Cardiac muscle cell (in vitro differentiated cells and primary cell): ENCODE results near the gene TKTL1. TPM values are rescaled to one million over a fixed set of nuclear protein-coding genes. Genes with fewer than 3 reads are reported as not detected.
"Not testable (repeated sequence)": the region's sequence is repeated elsewhere in the genome, so short reads cannot be mapped to it uniquely, and the experiment has no call there.

ENCODE experiments used
- DNase-seq, 2 donors: peaks; one replicate each; pipeline versions ENCODE4 v3.0.0 to v3.0.0-alpha.2; 2010 to 2017; ENCODE audit warnings: low read depth in 1 of 2, low spot score in 1 of 2
- H3K27ac ChIP-seq: fragments of 200-600 bp; sonication (generic); 2 replicates; pipeline ENCODE4 v1.5.1; 2016
- H3K27me3 ChIP-seq: fragments of 200-600 bp; sonication (generic); 2 replicates; pipeline ENCODE4 v1.6.0; 2016; ENCODE audit warnings: control low read depth
- H3K36me3 ChIP-seq: fragments of 200-600 bp; sonication (generic); 2 replicates; pipeline ENCODE4 v1.5.1; 2016; ENCODE audit warnings: control low read depth
- H3K4me1 ChIP-seq: fragments of 200-600 bp; sonication (generic); 2 replicates; pipeline ENCODE4 v1.8.1; 2017; ENCODE audit warnings: low read depth, mild to moderate bottlenecking, mixed run types
- H3K4me3 ChIP-seq: fragments of 200-600 bp; sonication (generic); 2 replicates; pipeline ENCODE4 v1.5.1; 2016; ENCODE audit warnings: mild to moderate bottlenecking
- H3K9me3 ChIP-seq: fragments of 200-600 bp; sonication (generic); 2 replicates; pipeline ENCODE4 v1.5.1; 2017; ENCODE audit warnings: low read depth, mild to moderate bottlenecking, control low read depth
- CTCF ChIP-seq: IDR thresholded peaks from 2 replicates; pipeline ENCODE4 v1.5.1; 2012; ENCODE audit warnings: low read depth, mild to moderate bottlenecking, low read length
- polyA plus RNA-seq: library from polyadenylated mRNA; unstranded; fragments of >200 nt; fragmentation: Nextera tagmentation; extraction: Ambion mirVana; gene quantifications from 2 replicates; pipeline ENCODE4 v1.2.1, GENCODE V29; 2016
- total RNA-seq: library from RNA; depleted of rRNA; stranded (reverse); fragments of >200 nt; gene quantifications from 2 replicates; pipeline ENCODE4 v1.2.3, GENCODE V29; 2016

The TKTL1 gene
- not detected in 2 replicates for total RNA-seq
- polyA plus RNA-seq: not detected in 2 replicates

GRCh38 chrX:154295664-154296310, at the start of gene TKTL1:
Gene TKTL1 (plus strand): TSS chrX:154295795. CDS start chrX:154295860, 65 bp downstream.
- no peaks in the 10 kb centered on the region for H3K9me3 ChIP-seq
- H3K27me3 ChIP-seq: no peaks in the 10 kb centered on the region
- H3K27ac ChIP-seq: no peak within 1 kb of the TSS
- no peak within 1 kb of the TSS for H3K4me3 ChIP-seq
- no peak for TF ChIP-seq CTCF
- H3K36me3 ChIP-seq: no peaks in the 10 kb centered on the region
- no peak for DNase-seq
- no peaks in the 10 kb centered on the region for H3K4me1 ChIP-seq

DNA sequence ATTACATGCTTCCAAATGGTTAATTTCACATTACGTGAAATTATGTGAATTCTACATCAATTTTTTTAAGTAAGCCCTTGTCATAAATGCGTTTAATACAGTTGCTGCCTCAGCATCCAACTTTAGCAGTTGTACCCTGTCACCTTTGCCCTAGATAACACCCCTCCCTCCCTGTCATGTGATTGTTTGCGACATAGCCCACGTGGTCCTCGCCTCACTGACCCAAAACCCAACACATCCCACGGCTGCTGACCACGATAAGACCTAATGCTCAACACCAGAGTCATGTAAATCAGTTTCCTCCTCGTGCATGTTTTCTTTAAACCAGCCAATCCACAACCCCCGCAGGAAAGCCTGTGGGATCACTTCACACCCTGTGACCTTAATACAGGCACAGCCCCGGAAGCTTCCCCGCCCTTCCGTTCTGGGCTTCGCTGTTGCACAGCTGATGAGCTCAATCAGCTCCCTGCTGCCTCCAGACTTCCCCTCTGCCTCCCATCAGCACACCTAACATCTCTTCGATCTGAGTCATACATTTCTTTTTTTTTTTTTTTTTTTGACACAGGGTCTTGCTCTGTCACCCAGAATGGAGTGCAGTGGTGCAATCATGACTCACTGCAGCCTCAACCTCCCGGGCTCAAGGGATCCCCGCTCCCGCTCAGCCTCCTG, 48.1 kb upstream of the TKTL1 start:
- DNase-seq, H3K27me3 ChIP-seq, H3K36me3 ChIP-seq, H3K4me3 ChIP-seq, H3K9me3 ChIP-seq, H3K4me1 ChIP-seq, H3K27ac ChIP-seq: not testable (repeated sequence)

DNA sequence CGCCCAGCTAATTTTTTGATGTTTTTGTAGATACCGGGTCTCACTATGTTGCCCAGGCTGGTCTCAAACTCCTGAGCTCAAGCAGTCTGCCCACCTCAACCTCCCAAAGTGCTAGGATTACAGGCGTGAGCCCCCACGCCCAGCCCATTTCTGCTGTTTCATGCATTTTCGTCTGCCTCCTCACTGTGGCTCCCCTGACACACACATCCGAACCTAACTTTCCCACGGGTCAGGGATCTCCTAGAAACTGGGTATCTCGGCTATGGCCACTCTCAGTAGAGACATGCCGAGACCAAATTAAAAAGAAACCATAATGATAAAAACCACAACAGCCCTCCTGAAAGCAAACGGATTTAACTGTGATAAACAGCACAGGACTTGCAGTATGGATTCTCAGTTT, 47.5 kb upstream of the TKTL1 start:
- not testable (repeated sequence) for H3K36me3 ChIP-seq, H3K4me1 ChIP-seq, H3K9me3 ChIP-seq, H3K27me3 ChIP-seq, H3K27ac ChIP-seq, H3K4me3 ChIP-seq, DNase-seq

DNA sequence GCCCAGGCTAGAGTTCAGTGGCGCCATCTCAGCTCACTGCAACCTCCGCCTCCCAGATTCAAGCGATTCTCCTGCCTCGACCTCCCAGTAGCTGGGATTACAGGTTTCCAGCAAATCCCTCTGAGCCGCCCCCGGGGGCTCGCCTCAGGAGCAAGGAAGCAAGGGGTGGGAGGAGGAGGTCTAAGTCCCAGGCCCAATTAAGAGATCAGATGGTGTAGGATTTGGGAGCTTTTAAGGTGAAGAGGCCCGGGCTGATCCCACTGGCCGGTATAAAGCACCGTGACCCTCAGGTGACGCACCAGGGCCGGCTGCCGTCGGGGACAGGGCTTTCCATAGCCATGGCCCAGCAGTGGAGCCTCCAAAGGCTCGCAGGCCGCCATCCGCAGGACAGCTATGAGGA, 38.3 kb upstream of the TKTL1 start, which contains the start of gene OPN1MW3:
Gene OPN1MW3, plus strand, starts transcription at position 301 of the 400 bp plus-strand sequence. Its CDS starts 38 bp downstream, at position 339.
- not testable (repeated sequence) for H3K27me3 ChIP-seq, H3K36me3 ChIP-seq, H3K4me1 ChIP-seq, H3K4me3 ChIP-seq, H3K9me3 ChIP-seq, DNase-seq, H3K27ac ChIP-seq

DNA sequence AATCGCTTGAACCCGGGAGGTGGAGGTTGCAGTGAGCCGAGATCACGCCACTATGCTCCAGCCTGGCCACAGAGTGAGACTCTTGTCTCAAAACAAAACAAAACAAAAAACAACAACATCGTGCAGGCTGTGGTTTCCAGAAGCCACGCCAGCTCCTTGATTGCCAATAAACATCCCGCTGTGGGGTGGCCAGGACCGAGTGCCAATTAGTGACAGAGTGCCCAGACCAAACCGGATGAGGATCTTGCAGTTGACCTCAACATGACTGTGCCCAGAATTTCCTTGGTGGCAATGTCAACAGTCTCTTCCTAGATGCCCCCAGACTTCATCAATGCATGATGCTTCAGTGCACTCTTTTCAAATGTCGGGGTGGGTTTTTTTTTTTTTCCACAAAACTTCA, 36.9 kb upstream of the TKTL1 start:
- H3K9me3 ChIP-seq, H3K4me1 ChIP-seq, H3K27ac ChIP-seq, DNase-seq, H3K36me3 ChIP-seq, H3K27me3 ChIP-seq, H3K4me3 ChIP-seq: not testable (repeated sequence)

GRCh38 chrX:154263072-154263471, 32.5 kb upstream of the TKTL1 start:
- DNase-seq: not testable (repeated sequence)

GRCh38 chrX:154269245-154269644, 26.4 kb upstream of the TKTL1 start:
- DNase-seq, H3K27me3 ChIP-seq, H3K9me3 ChIP-seq, H3K27ac ChIP-seq, H3K4me3 ChIP-seq, H3K4me1 ChIP-seq, H3K36me3 ChIP-seq: not testable (repeated sequence)

More at GRCh38 chrX:154263072-154263471, 32.5 kb upstream of the TKTL1 start:
- H3K4me1 ChIP-seq, H3K27me3 ChIP-seq, H3K4me3 ChIP-seq, H3K9me3 ChIP-seq, H3K36me3 ChIP-seq, H3K27ac ChIP-seq: not testable (repeated sequence)

- H3K9me3 ChIP-seq, H3K27ac ChIP-seq, DNase-seq, H3K27me3 ChIP-seq, H3K36me3 ChIP-seq, H3K4me3 ChIP-seq, H3K4me1 ChIP-seq: not testable (repeated sequence)
These were observed 10.9 kb upstream of the TKTL1 start for GRCh38 chrX:154284489-154285338.

DNA sequence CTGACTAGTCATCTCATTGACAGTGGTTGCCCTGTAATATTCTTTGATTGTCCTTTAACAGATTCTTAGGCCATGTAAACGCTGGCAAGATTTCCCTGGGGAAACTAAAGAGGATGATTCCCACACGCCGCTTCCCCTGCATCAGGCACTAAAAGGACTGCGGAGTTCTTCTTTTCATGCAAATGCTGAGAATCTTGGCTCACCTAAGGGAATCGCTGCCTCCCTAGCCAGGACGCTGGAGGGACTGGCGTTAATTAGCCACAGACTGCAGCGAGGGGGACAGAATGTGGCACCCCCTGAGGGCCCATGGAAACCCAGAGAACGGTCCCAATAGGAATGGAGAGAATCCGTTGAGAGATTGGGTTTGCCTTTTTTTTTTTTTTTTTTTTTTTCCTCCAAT, 9.2 kb upstream of the TKTL1 start:
- not testable (repeated sequence) for H3K4me3 ChIP-seq, H3K36me3 ChIP-seq, H3K4me1 ChIP-seq, H3K27me3 ChIP-seq, DNase-seq, H3K27ac ChIP-seq, H3K9me3 ChIP-seq
